ENCODE measurements around the gene XPO5. TPM values are rescaled to one million over a fixed set of nuclear protein-coding genes. Genes with fewer than 3 reads are reported as not detected.

The XPO5 gene
- total and polyA plus RNA-seq, 9 of the 15 experiments (the other 6 are each of a cell fraction or from before 2014, with no cell fraction given): 36.0 to 170 (median 99.1) TPM

DNA sequence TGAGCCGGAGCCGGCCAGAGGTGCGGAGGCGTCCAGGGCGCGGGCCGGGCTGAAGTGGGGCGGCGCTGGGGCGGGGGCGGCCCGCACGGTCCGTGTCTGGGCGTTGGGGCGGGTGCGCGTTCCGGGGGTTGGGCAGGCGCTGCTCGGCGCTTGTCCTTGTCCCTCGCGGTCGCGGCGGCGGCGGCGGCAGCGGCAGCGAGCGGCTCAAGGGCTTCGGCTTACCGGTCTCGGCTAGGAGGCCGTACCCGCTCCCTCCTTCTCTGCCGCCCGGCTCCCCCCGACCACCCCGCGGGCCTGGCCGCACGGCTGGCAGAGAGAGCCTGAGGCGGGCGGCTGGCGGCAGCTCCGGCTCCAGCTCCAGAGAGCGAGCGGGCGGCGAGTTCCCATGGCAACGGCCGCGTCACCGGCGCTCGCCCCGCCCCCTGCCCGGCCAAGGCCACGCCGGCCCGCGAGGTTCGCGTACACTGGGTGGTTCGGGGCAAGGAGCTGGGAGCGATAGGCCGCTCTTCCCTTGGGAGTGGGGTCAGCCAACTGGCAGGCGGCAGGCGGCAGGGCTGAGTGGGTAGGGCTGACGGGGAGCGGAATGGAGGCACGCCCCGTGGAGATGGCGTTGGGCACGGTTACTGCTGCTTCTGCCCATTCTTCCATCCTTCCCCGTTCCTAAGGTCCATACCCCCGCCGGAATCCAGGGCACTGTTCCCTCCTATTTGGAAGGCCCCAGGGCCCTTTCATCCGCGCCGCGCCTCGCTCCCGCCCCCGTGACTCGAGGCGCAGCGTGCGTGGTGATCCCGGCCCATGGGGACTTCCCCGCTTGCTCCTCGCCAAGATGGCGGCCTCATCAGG is 65.6 kb downstream of the XPO5 start, which contains the start of gene LRRC73 (continued):
- TF ChIP-seq, protein P1, sequence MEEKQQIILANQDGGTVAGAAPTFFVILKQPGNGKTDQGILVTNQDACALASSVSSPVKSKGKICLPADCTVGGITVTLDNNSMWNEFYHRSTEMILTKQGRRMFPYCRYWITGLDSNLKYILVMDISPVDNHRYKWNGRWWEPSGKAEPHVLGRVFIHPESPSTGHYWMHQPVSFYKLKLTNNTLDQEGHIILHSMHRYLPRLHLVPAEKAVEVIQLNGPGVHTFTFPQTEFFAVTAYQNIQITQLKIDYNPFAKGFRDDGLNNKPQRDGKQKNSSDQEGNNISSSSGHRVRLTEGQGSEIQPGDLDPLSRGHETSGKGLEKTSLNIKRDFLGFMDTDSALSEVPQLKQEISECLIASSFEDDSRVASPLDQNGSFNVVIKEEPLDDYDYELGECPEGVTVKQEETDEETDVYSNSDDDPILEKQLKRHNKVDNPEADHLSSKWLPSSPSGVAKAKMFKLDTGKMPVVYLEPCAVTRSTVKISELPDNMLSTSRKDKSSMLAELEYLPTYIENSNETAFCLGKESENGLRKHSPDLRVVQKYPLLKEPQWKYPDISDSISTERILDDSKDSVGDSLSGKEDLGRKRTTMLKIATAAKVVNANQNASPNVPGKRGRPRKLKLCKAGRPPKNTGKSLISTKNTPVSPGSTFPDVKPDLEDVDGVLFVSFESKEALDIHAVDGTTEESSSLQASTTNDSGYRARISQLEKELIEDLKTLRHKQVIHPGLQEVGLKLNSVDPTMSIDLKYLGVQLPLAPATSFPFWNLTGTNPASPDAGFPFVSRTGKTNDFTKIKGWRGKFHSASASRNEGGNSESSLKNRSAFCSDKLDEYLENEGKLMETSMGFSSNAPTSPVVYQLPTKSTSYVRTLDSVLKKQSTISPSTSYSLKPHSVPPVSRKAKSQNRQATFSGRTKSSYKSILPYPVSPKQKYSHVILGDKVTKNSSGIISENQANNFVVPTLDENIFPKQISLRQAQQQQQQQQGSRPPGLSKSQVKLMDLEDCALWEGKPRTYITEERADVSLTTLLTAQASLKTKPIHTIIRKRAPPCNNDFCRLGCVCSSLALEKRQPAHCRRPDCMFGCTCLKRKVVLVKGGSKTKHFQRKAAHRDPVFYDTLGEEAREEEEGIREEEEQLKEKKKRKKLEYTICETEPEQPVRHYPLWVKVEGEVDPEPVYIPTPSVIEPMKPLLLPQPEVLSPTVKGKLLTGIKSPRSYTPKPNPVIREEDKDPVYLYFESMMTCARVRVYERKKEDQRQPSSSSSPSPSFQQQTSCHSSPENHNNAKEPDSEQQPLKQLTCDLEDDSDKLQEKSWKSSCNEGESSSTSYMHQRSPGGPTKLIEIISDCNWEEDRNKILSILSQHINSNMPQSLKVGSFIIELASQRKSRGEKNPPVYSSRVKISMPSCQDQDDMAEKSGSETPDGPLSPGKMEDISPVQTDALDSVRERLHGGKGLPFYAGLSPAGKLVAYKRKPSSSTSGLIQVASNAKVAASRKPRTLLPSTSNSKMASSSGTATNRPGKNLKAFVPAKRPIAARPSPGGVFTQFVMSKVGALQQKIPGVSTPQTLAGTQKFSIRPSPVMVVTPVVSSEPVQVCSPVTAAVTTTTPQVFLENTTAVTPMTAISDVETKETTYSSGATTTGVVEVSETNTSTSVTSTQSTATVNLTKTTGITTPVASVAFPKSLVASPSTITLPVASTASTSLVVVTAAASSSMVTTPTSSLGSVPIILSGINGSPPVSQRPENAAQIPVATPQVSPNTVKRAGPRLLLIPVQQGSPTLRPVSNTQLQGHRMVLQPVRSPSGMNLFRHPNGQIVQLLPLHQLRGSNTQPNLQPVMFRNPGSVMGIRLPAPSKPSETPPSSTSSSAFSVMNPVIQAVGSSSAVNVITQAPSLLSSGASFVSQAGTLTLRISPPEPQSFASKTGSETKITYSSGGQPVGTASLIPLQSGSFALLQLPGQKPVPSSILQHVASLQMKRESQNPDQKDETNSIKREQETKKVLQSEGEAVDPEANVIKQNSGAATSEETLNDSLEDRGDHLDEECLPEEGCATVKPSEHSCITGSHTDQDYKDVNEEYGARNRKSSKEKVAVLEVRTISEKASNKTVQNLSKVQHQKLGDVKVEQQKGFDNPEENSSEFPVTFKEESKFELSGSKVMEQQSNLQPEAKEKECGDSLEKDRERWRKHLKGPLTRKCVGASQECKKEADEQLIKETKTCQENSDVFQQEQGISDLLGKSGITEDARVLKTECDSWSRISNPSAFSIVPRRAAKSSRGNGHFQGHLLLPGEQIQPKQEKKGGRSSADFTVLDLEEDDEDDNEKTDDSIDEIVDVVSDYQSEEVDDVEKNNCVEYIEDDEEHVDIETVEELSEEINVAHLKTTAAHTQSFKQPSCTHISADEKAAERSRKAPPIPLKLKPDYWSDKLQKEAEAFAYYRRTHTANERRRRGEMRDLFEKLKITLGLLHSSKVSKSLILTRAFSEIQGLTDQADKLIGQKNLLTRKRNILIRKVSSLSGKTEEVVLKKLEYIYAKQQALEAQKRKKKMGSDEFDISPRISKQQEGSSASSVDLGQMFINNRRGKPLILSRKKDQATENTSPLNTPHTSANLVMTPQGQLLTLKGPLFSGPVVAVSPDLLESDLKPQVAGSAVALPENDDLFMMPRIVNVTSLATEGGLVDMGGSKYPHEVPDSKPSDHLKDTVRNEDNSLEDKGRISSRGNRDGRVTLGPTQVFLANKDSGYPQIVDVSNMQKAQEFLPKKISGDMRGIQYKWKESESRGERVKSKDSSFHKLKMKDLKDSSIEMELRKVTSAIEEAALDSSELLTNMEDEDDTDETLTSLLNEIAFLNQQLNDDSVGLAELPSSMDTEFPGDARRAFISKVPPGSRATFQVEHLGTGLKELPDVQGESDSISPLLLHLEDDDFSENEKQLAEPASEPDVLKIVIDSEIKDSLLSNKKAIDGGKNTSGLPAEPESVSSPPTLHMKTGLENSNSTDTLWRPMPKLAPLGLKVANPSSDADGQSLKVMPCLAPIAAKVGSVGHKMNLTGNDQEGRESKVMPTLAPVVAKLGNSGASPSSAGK (IDR thresholded peaks at IDR 0.05): no peak
- peak; percentile 73 for TF ChIP-seq POLR2A (conservative IDR thresholded peaks at IDR 0.05)
- TF ChIP-seq SMARCE1 (IDR thresholded peaks at IDR 0.05): no peak
- TF ChIP-seq ADNP (tag; IDR thresholded peaks at IDR 0.05): no peak
- no peak for TF ChIP-seq ZNF561 (CRISPR knock-in tag; conservative IDR thresholded peaks at IDR 0.05)
- no peak for TF ChIP-seq JUND (IDR thresholded peaks at IDR 0.05; ENCODE audit: borderline replicate concordance, low read depth, low read length)
- no peak for TF ChIP-seq JUND (tag; IDR thresholded peaks at IDR 0.05; ENCODE audit: borderline replicate concordance, low read depth, low read length)
- no peak for TF ChIP-seq ZNF583 (CRISPR knock-in tag; IDR thresholded peaks at IDR 0.05)
- peak; percentile 25; the same call in 1 of the 2 replicates for TF ChIP-seq POLR2AphosphoS5 (IDR thresholded peaks at IDR 0.05; ENCODE audit: control insufficient read depth, insufficient read depth, low read depth, low read length)
- TF ChIP-seq, protein P2, sequence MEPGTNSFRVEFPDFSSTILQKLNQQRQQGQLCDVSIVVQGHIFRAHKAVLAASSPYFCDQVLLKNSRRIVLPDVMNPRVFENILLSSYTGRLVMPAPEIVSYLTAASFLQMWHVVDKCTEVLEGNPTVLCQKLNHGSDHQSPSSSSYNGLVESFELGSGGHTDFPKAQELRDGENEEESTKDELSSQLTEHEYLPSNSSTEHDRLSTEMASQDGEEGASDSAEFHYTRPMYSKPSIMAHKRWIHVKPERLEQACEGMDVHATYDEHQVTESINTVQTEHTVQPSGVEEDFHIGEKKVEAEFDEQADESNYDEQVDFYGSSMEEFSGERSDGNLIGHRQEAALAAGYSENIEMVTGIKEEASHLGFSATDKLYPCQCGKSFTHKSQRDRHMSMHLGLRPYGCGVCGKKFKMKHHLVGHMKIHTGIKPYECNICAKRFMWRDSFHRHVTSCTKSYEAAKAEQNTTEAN (CRISPR knock-in tag; IDR thresholded peaks at IDR 0.05): no peak
- no peak for TF ChIP-seq PHF20 (IDR thresholded peaks at IDR 0.05; ENCODE audit: partially characterized antibody)
- TF ChIP-seq, protein P3, sequence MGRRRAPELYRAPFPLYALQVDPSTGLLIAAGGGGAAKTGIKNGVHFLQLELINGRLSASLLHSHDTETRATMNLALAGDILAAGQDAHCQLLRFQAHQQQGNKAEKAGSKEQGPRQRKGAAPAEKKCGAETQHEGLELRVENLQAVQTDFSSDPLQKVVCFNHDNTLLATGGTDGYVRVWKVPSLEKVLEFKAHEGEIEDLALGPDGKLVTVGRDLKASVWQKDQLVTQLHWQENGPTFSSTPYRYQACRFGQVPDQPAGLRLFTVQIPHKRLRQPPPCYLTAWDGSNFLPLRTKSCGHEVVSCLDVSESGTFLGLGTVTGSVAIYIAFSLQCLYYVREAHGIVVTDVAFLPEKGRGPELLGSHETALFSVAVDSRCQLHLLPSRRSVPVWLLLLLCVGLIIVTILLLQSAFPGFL (CRISPR knock-in tag; IDR thresholded peaks at IDR 0.05): peak; percentile 67; the same call in 1 of the 2 replicates
- no peak for TF ChIP-seq CAMTA2 (CRISPR knock-in tag; conservative IDR thresholded peaks at IDR 0.05)
- TF ChIP-seq ZNF507 (tag; conservative IDR thresholded peaks at IDR 0.05): no peak
- TF ChIP-seq LCOR (CRISPR knock-in tag; IDR thresholded peaks at IDR 0.05): no peak
